Gastroesophageal sphincter (tissue), 4 donors: ENCODE data around the gene SCAPER. TPM values are rescaled to one million over a fixed set of nuclear protein-coding genes. Genes with fewer than 3 reads are reported as not detected.

ENCODE experiments used
- ATAC-seq: fragments of 150-250 bp; one replicate; pipeline ENCODE4 v1.9.1; 2016; ENCODE audit warnings: mild to moderate bottlenecking, moderate library complexity
- H3K27ac ChIP-seq, 4 donors: fragments of 200-600 bp; sonication (generic) in 3 of 4; 1 replicate in 3 of 4; 2 replicates in 1 of 4; pipeline ENCODE4 v1.5.1; 2016 to 2019
- H3K27me3 ChIP-seq: fragments of 200-600 bp; sonication (generic); one replicate; pipeline ENCODE4 v1.5.1; 2019
- H3K36me3 ChIP-seq, 2 donors: fragments of 200-600 bp; sonication (generic); one replicate each; pipeline ENCODE4 v1.5.1; 2019; ENCODE audit warnings: control low read depth in 1 of 2
- H3K4me1 ChIP-seq, 3 donors: fragments of 200-600 bp; sonication (generic); 1 replicate in 2 of 3; 2 replicates in 1 of 3; pipeline ENCODE4 v1.5.1; 2016 to 2019; ENCODE audit warnings: control low read depth in 2 of 3
- H3K4me3 ChIP-seq, 2 donors: fragments of 200-600 bp; sonication (generic); one replicate each; pipeline ENCODE4 v1.5.1; 2019; ENCODE audit warnings: mild to moderate bottlenecking in 1 of 2, moderate library complexity in 1 of 2
- H3K9me3 ChIP-seq, 3 donors: fragments of 200-600 bp; sonication (generic); one replicate each; pipeline ENCODE4 v1.5.1; 2017 to 2019; ENCODE audit warnings: control low read depth in 2 of 3
- CTCF ChIP-seq, 4 experiments: fragments of 200-600 bp in 2 of 4; fragments of 450-650 bp in 2 of 4; sonication (generic) in 1 of 4; IDR thresholded peaks; one replicate each; pipeline ENCODE4 v1.5.1; 2017 to 2019; ENCODE audit warnings: antibody characterized with exemption in 4 of 4, mild to moderate bottlenecking in 2 of 4, moderate library complexity in 2 of 4
- EP300 ChIP-seq: sonication (generic); formaldehyde crosslinking; IDR thresholded peaks from one replicate; pipeline ENCODE4 v1.6.1; 2017; ENCODE audit warnings: antibody characterized with exemption, mild to moderate bottlenecking
- POLR2A ChIP-seq, 2 donors: fragments of 450-650 bp; IDR thresholded peaks; one replicate each; pipeline ENCODE4 v1.6.1; 2017; ENCODE audit warnings: antibody characterized with exemption in 2 of 2, mild to moderate bottlenecking in 2 of 2, moderate library complexity in 1 of 2
- POLR2AphosphoS5 ChIP-seq: sonication (generic); formaldehyde crosslinking; IDR thresholded peaks from one replicate; pipeline ENCODE4 v1.6.1; 2017; ENCODE audit warnings: antibody characterized with exemption
- WGBS, 2 donors: methylation state at CpG; one replicate each; pipeline ENCODE4 v1.1.5; 2018; ENCODE audit warnings: low coverage in 1 of 2; 5-methylcytosine and 5-hydroxymethylcytosine counted together
- total RNA-seq, 4 donors: library from RNA; depleted of rRNA; stranded (reverse); fragments of >200 nt; gene quantifications; one replicate each; pipeline ENCODE4 v1.1.0, GENCODE V29; 2016

The SCAPER gene
- total RNA-seq, 4 donors from 2014 or later = 21.5 to 34.3 (median 28.7) TPM

DNA sequence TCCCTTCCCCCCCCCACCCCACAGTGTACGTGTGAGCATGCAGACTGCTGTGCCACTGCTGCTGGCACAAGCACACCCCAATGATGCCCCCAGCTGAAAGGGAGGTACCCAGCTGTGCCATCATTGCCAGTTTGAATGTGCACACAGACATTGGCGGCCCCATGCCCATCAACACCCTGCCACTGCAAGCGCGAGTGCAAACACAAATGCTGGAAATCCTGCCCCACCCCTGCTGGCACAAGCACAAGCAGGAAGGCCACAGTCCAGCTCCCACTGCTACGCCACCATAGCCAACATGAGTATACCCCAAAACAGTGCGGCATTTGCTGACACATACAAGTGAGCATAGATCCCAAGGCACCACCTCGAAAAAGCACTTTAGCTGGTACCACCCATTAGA, 222.9 kb downstream of the SCAPER start:
- H3K4me1 ChIP-seq = no peaks in the 10 kb centered on the region
- TF ChIP-seq POLR2AphosphoS5 = no peak
- TF ChIP-seq POLR2A (IDR thresholded peaks at IDR 0.05) = no peak
- no peak for TF ChIP-seq EP300
- no peak for TF ChIP-seq CTCF (IDR thresholded peaks at IDR 0.05)
- ATAC-seq = no peak
- H3K27me3 ChIP-seq = no peaks in the 10 kb centered on the region
- no CpG with 5 or more reads among the region's 7 CpGs for WGBS, 2 donors
- H3K27ac ChIP-seq = no peak overlapping the region
- H3K9me3 ChIP-seq = peaks cover 0 to 6% (median 0%) of the 10 kb centered on the region in 3 donors
- peaks cover 0 to 5% of the 10 kb centered on the region in 2 donors for H3K36me3 ChIP-seq
- H3K4me3 ChIP-seq = no peak overlapping the region

GRCh38 chr15:76678766-76679165, 226.4 kb downstream of the SCAPER start:
- Histone ChIP-seq H3K36me3 (peaks cover 0 to 2% of the 10 kb centered on the region in 2 donors), H3K4me1 (no peaks in the 10 kb centered on the region), H3K27me3 (no peaks in the 10 kb centered on the region), H3K4me3 (no peak overlapping the region), H3K9me3 (peaks cover 0 to 4% (median 0%) of the 10 kb centered on the region in 3 donors), H3K27ac (no peak overlapping the region)
- ATAC-seq = no peak
- 67% methylated on average over 1 of the region's 1 CpG for WGBS, 2 donors
- TF ChIP-seq CTCF (IDR thresholded peaks at IDR 0.05) = no peak
- no peak for TF ChIP-seq POLR2AphosphoS5
- no peak for TF ChIP-seq POLR2A (IDR thresholded peaks at IDR 0.05)
- TF ChIP-seq EP300 = no peak

GRCh38 chr15:76674883-76675282, 230.3 kb downstream of the SCAPER start:
- no peaks in the 10 kb centered on the region for H3K9me3 ChIP-seq
- no peaks in the 10 kb centered on the region for H3K27me3 ChIP-seq
- WGBS, 2 donors = 96% methylated on average over 2 of the region's 2 CpGs
- H3K36me3 ChIP-seq = no peaks in the 10 kb centered on the region
- H3K4me3 ChIP-seq = no peak overlapping the region
- H3K27ac ChIP-seq = no peak overlapping the region
- TF ChIP-seq POLR2A (IDR thresholded peaks at IDR 0.05) (no peak), CTCF (IDR thresholded peaks at IDR 0.05) (no peak), EP300 (no peak), POLR2AphosphoS5 (no peak)
- ATAC-seq = no peak
- H3K4me1 ChIP-seq = peaks cover 0 to 7% (median 0%) of the 10 kb centered on the region in 3 donors

DNA sequence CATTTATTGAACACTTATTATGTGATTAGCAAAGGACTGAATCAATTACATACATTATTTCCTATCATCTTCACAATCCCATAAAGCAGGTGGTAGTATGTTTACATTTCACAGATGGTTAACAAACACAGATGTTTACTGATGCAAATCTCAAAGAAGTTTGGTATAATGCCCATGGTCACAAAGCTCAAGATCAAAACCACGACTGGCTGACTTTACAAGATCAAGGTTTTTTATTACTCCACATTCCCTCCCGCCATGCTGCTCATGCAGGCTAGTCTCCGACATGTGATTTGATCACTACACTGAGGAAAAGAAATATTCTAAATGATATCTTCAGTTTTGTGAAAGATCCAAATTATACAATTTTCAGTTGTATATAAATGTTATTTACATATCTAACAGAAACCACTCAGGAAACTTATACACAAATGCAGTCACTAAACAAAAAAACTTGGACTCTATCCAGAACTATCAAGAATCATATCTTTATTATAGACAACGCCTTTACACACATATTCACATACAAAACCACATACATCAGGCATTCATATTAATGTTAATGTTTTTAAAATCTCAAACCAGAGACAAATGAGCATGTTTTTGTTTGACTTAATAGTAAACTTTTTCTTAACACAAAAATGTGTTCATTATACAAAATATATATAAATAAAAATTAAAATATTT, 235.5 kb downstream of the SCAPER start:
- ATAC-seq = no peak
- no peak for TF ChIP-seq POLR2A (IDR thresholded peaks at IDR 0.05)
- TF ChIP-seq CTCF (IDR thresholded peaks at IDR 0.05) = no peak
- TF ChIP-seq POLR2AphosphoS5 = no peak
- no peak for TF ChIP-seq EP300
- peaks cover 0 to 7% (median 0%) of the 10 kb centered on the region in 3 donors for H3K4me1 ChIP-seq
- H3K36me3 ChIP-seq = peaks cover 0 to 8% of the 10 kb centered on the region in 2 donors
- H3K9me3 ChIP-seq = no peaks in the 10 kb centered on the region
- H3K27ac ChIP-seq = no peak overlapping the region
- WGBS, 2 donors = 87 to 88% methylated on average over 4 of the region's 4 CpGs
- H3K4me3 ChIP-seq = no peak overlapping the region
- no peaks in the 10 kb centered on the region for H3K27me3 ChIP-seq

- Histone ChIP-seq H3K36me3 (peaks cover 0 to 16% of the 10 kb centered on the region in 2 donors), H3K27me3 (no peaks in the 10 kb centered on the region), H3K4me3 (no peak overlapping the region), H3K27ac (no peak overlapping the region), H3K9me3 (no peaks in the 10 kb centered on the region), H3K4me1 (peaks cover 0 to 7% (median 0%) of the 10 kb centered on the region in 3 donors)
- no peak for ATAC-seq
- WGBS, 2 donors = 84 to 88% methylated on average over 2 of the region's 2 CpGs
- TF ChIP-seq POLR2AphosphoS5 (no peak), POLR2A (IDR thresholded peaks at IDR 0.05) (no peak), CTCF (IDR thresholded peaks at IDR 0.05) (no peak), EP300 (no peak)
These were observed 236.2 kb downstream of the SCAPER start for GRCh38 chr15:76668900-76669299.
